Fibroblast of lung (primary cell): ENCODE results near the gene ESR2. TPM values are rescaled to one million over a fixed set of nuclear protein-coding genes. Genes with fewer than 3 reads are reported as not detected.

Source experiments
- DNase-seq, 2 donors: peaks; one replicate each; pipeline versions ENCODE4 v3.0.0 to v3.0.0-alpha.2; 2010; ENCODE audit warnings: low read depth in 2 of 2
- H2AFZ ChIP-seq: 2 replicates; pipeline ENCODE4 v1.5.1; 2012; ENCODE audit warnings: low read length, control low read depth, inconsistent platforms
- H3K27ac ChIP-seq: 2 replicates; pipeline ENCODE4 v1.5.1; 2011; ENCODE audit warnings: low read length, control low read depth; ENCODE audit not compliant: insufficient read depth
- H3K27me3 ChIP-seq: 2 replicates; pipeline ENCODE4 v1.5.1; 2011; ENCODE audit warnings: mild to moderate bottlenecking, low read length; ENCODE audit not compliant: control insufficient read depth, insufficient read depth
- H3K36me3 ChIP-seq: 2 replicates; pipeline ENCODE4 v1.5.1; 2011; ENCODE audit warnings: low read length; ENCODE audit not compliant: control insufficient read depth, insufficient read depth
- H3K4me1 ChIP-seq: 2 replicates; pipeline ENCODE4 v1.5.1; 2011; ENCODE audit warnings: low read length; ENCODE audit not compliant: control insufficient read depth, insufficient read depth; ENCODE audit errors: extremely low read depth
- H3K4me2 ChIP-seq: 2 replicates; pipeline ENCODE4 v1.5.1; 2011; ENCODE audit warnings: low read length, control low read depth; ENCODE audit not compliant: insufficient read depth; ENCODE audit errors: extremely low read depth
- H3K4me3 ChIP-seq, 4 experiments: fragments of 200-600 bp in 1 of 4; sonication (generic) in 1 of 4; replicated peaks in 1 of 4; 2 replicates each; pipeline ENCODE4 v1.5.1; 2011 to 2016; ENCODE audit warnings: low read length in 4 of 4, low read depth in 3 of 4, mild to moderate bottlenecking in 3 of 4, control low read depth in 2 of 4, inconsistent platforms in 1 of 4, mixed read lengths in 1 of 4; ENCODE audit not compliant: insufficient read depth in 1 of 4; ENCODE audit errors: control extremely low read depth in 1 of 4
- H3K79me2 ChIP-seq: 2 replicates; pipeline ENCODE4 v1.5.1; 2012; ENCODE audit warnings: mild to moderate bottlenecking, low read length, inconsistent platforms; ENCODE audit not compliant: control insufficient read depth, insufficient read depth
- H3K9ac ChIP-seq: 2 replicates; pipeline ENCODE4 v1.5.1; 2011; ENCODE audit warnings: mild to moderate bottlenecking, low read length, control low read depth; ENCODE audit not compliant: insufficient read depth
- H3K9me3 ChIP-seq: 2 replicates; pipeline ENCODE4 v1.5.1; 2012; ENCODE audit warnings: low read depth, low read length; ENCODE audit not compliant: control insufficient read depth, insufficient read depth
- H4K20me1 ChIP-seq: 2 replicates; pipeline ENCODE4 v1.5.1; 2011; ENCODE audit warnings: low read length; ENCODE audit not compliant: control insufficient read depth, insufficient read depth; ENCODE audit errors: extremely low read depth
- EZH2 ChIP-seq: IDR thresholded peaks from 2 replicates; pipeline ENCODE4 v1.5.1; 2012; ENCODE audit warnings: low read length, control low read depth, mild to moderate bottlenecking; ENCODE audit errors: missing control alignments
- polyA plus RNA-seq, 2 donors: library from polyadenylated mRNA; depleted of rRNA in 1 of 2; stranded (reverse) in 1 of 2; unstranded in 1 of 2; fragments of >200 nt; gene quantifications; 2 replicates each; pipeline ENCODE4 v1.2.1, GENCODE V29; 2011 to 2012; ENCODE audit warnings: missing spikeins in 1 of 2
- total RNA-seq: library from RNA; depleted of rRNA; stranded (reverse); fragments of >200 nt; gene quantifications from 2 replicates; pipeline ENCODE4 v1.2.1, GENCODE V29; 2014
- TF ChIP-seq, protein P1 (sequence below), 2 donors: IDR thresholded peaks in 1 of 2; conservative IDR thresholded peaks in 1 of 2; 1 replicate in 1 of 2; 2 replicates in 1 of 2; pipeline ENCODE4 v1.5.1; 2011 to 2012; ENCODE audit warnings: low read length in 2 of 2, control low read depth in 1 of 2, inconsistent platforms in 1 of 2, low read depth in 1 of 2, mild to moderate bottlenecking in 1 of 2

Gene ESR2
- total and polyA plus RNA-seq, 2 donors (not counting 1 experiment from before 2014, with no cell fraction given), result 0.02 to 0.66 TPM

DNA sequence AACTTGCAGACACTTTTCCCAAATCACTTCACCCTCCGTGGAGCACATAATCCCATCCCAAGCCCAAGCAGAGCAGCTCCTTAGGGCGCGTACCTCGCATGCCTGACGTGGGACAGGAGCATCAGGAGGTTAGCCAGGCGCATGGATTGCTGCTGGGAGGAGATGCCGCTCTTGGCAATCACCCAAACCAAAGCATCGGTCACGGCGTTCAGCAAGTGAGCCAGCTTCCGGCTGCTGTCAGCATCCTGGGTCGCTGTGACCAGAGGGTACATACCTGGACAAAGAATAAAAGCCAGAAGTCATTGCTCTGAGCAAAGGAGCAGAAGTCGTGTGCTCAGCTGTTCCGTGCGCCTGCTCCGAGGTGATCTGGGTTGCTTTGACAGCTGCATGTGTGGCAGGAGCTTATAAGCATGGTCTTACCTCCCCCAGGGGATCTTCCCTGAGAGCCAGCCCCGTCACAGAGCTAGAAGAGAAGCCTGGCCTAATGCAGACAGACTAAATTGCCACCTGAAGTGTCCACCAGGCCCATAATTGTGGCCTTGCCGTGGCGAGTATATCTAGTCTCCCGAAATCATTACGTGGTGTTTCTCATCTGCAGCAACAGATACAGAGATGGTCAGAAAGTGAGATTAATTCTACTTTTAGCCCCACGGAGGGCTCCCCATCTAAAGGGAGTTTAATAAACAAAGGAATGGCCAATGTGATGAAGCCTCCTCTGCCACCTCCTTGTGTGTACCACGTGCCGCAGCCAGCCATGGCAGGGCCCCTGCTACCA, 59.1 kb downstream of the ESR2 start:
- Histone ChIP-seq H3K36me3 (no peaks in the 10 kb centered on the region), H3K27me3 (peaks cover 9% of the 10 kb centered on the region), H3K4me1 (peaks cover 16% of the 10 kb centered on the region), H3K4me2 (peak overlapping the region; percentile 13), H3K4me3 (no peak overlapping the region), H3K27ac (no peak overlapping the region), H3K9ac (no peak overlapping the region), H3K79me2 (no peaks in the 10 kb centered on the region), H2AFZ (no peak overlapping the region), H4K20me1 (no peaks in the 10 kb centered on the region), H3K9me3 (no peaks in the 10 kb centered on the region)
- peak; percentile 44 to 67 for DNase-seq
- TF ChIP-seq, protein P1, sequence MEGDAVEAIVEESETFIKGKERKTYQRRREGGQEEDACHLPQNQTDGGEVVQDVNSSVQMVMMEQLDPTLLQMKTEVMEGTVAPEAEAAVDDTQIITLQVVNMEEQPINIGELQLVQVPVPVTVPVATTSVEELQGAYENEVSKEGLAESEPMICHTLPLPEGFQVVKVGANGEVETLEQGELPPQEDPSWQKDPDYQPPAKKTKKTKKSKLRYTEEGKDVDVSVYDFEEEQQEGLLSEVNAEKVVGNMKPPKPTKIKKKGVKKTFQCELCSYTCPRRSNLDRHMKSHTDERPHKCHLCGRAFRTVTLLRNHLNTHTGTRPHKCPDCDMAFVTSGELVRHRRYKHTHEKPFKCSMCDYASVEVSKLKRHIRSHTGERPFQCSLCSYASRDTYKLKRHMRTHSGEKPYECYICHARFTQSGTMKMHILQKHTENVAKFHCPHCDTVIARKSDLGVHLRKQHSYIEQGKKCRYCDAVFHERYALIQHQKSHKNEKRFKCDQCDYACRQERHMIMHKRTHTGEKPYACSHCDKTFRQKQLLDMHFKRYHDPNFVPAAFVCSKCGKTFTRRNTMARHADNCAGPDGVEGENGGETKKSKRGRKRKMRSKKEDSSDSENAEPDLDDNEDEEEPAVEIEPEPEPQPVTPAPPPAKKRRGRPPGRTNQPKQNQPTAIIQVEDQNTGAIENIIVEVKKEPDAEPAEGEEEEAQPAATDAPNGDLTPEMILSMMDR (conservative IDR thresholded peaks at IDR 0.05 in 1 of 2, IDR thresholded peaks at IDR 0.05 in 1 of 2; ENCODE audit: low read depth in 1 of 2, low read length in 2 of 2), result no peak
- no peak for TF ChIP-seq EZH2

DNA sequence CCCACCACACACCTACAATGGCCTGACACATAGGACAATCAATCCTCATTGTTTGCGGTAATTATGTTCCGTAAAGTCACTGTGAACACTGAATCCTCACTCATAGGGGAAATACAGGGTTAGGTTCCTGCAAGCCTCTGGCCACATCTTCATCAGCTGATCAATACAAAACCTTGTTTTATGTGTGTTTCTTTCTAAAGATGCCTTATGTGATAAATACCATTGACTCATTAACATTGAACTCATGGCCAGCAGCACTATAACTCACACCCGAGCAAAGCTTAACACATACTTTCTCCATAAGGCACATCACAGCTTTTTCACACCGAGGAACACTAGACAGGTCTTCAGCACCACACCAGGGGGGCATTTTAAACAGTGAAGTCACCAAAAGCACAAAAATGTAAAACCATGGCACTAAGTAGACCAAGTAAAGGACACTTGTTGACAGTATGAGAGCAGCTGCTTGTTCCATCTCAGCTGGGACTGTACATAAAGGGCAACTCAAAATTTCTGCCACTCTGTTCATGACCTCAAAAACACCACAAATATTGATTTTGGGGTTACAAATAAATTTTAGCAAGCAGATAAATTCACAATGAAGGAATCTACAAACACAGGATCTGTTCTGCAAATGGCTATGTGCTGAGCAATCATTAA, 60.5 kb downstream of the ESR2 start:
- no peaks in the 10 kb centered on the region for H3K9me3 ChIP-seq
- H3K79me2 ChIP-seq, result no peaks in the 10 kb centered on the region
- no peaks in the 10 kb centered on the region for H4K20me1 ChIP-seq
- H3K4me2 ChIP-seq, result no peak overlapping the region
- no peak overlapping the region for H2AFZ ChIP-seq
- peaks cover 9% of the 10 kb centered on the region for H3K27me3 ChIP-seq
- H3K36me3 ChIP-seq, result no peaks in the 10 kb centered on the region
- TF ChIP-seq EZH2, result no peak
- TF ChIP-seq, protein P1 (conservative IDR thresholded peaks at IDR 0.05 in 1 of 2, IDR thresholded peaks at IDR 0.05 in 1 of 2; ENCODE audit: low read depth in 1 of 2, low read length in 2 of 2), result no peak
- no peak overlapping the region for H3K4me3 ChIP-seq
- no peak for DNase-seq
- peaks cover 16% of the 10 kb centered on the region for H3K4me1 ChIP-seq
- H3K27ac ChIP-seq, result no peak overlapping the region
- H3K9ac ChIP-seq, result no peak overlapping the region

DNA sequence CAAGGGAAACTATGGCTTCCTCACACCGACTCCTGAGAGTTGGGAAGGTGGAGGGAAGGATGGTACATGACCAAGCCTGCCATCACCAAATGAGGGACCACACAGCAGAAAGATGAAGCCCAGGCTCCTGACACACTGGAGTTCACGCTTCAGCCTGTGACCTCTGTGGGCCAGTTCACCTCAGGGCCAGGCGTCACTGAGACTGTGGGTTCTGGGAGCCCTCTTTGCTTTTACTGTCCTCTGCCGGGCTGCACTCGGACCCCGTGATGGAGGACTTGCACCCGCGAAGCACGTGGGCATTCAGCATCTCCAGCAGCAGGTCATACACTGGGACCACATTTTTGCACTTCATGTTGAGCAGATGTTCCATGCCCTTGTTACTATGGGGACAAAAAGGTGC, 61.2 kb downstream of the ESR2 start:
- Histone ChIP-seq H3K27ac (peak overlapping the region; percentile 76), H3K9me3 (no peaks in the 10 kb centered on the region), H3K27me3 (peaks cover 9% of the 10 kb centered on the region), H3K4me3 (no peak overlapping the region), H3K4me1 (peaks cover 16% of the 10 kb centered on the region), H3K79me2 (no peaks in the 10 kb centered on the region), H3K9ac (peak overlapping the region; percentile 10), H3K36me3 (no peaks in the 10 kb centered on the region), H4K20me1 (no peaks in the 10 kb centered on the region), H3K4me2 (peak overlapping the region; percentile 70), H2AFZ (peak overlapping the region; percentile 20)
- TF ChIP-seq, protein P1 (conservative IDR thresholded peaks at IDR 0.05 in 1 of 2, IDR thresholded peaks at IDR 0.05 in 1 of 2; ENCODE audit: low read depth in 1 of 2, low read length in 2 of 2), result no peak
- no peak for TF ChIP-seq EZH2
- no peak for DNase-seq
